ACC112 (cell line): ENCODE data around the gene RNF220.

Source experiments
- H2AFZ ChIP-seq: fragments of 200-600 bp; sonication (generic); one replicate; pipeline ENCODE4 v1.6.0; 2017; ENCODE audit warnings: antibody characterized with exemption, low read length; ENCODE audit not compliant: unreplicated experiment
- H3K27ac ChIP-seq: fragments of 200-600 bp; sonication (generic); 2 replicates; pipeline ENCODE4 v1.5.1; 2014; ENCODE audit warnings: low read depth, mild to moderate bottlenecking, antibody characterized with exemption, low read length, moderate library complexity
- H3K27me3 ChIP-seq: fragments of 200-600 bp; sonication (generic); 2 replicates; pipeline ENCODE4 v1.6.1; 2014; ENCODE audit warnings: mild to moderate bottlenecking, antibody characterized with exemption, low read length, moderate library complexity, mixed read lengths; ENCODE audit not compliant: insufficient read depth
- H3K36me3 ChIP-seq: fragments of 200-600 bp; sonication (generic); 2 replicates; pipeline ENCODE4 v1.6.1; 2016; ENCODE audit warnings: mild to moderate bottlenecking, antibody characterized with exemption, low read length, moderate library complexity, mixed read lengths; ENCODE audit not compliant: insufficient read depth
- H3K4me1 ChIP-seq: fragments of 200-600 bp; sonication (generic); one replicate; pipeline ENCODE4 v1.6.1; 2016; ENCODE audit warnings: low read length, mixed read lengths; ENCODE audit not compliant: insufficient read depth, unreplicated experiment, control insufficient read depth
- H3K4me3 ChIP-seq: fragments of 200-600 bp; sonication (generic); 2 replicates; pipeline ENCODE4 v1.5.1; 2014; ENCODE audit warnings: mild to moderate bottlenecking, low read depth, low read length
- H3K79me2 ChIP-seq: fragments of 200-600 bp; sonication (generic); one replicate; pipeline ENCODE4 v1.6.0; 2016; ENCODE audit warnings: low read length; ENCODE audit not compliant: control insufficient read depth, unreplicated experiment, insufficient read depth

The RNF220 gene

DNA sequence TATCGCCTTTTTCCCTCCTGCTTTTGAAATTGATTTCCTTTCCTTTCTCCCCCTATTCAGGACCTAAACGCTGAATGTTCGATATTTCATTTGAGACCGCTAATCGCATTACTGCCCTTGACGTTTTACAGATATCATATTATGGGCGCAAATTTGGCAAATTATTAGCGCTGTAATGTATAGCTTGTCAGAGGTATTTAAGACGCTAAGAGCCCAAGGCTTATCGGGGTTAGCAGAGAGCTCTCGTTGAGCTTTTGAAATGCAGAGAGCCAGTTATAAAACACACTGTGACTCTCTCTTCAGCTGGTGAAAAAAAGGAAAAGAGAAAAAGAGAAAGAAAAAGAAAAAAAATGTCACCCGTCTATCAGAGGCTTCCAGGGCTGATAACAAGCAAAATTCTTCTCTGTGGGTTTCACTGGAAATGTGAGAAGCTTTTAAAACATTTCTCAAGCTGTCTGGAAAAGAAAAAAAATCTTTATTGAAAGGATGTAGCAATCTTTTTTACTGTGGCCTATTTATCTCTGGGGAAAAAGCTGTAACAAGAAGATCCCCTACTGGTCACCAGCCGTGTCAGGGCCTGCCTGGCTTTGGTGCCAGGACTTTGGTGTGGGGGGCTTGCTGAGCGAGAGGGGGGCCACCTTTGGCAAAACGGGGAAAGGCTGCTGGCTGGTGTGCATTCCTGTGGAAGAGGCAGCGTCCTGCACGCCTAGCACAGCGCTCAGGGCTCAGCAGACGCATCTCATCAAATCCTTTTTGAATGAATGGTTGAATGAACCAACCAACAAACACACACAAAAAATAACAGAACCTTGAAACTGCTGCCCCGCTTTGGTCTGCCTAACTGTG, 119.8 kb downstream of the RNF220 start:
- H3K79me2 ChIP-seq: no peaks in the 10 kb centered on the region
- H3K4me1 ChIP-seq: no peaks in the 10 kb centered on the region
- H3K4me3 ChIP-seq: peak overlapping the region; percentile 61
- H3K27me3 ChIP-seq: peaks cover 58% of the 10 kb centered on the region
- peak overlapping the region; percentile 84 for H2AFZ ChIP-seq
- H3K36me3 ChIP-seq: no peaks in the 10 kb centered on the region
- no peak overlapping the region for H3K27ac ChIP-seq

GRCh38 chr1:44526295-44527073, 121.4 kb downstream of the RNF220 start:
- Histone ChIP-seq H3K36me3 (no peaks in the 10 kb centered on the region), H3K79me2 (no peaks in the 10 kb centered on the region), H3K27me3 (peaks cover 48% of the 10 kb centered on the region), H3K27ac (no peak overlapping the region), H2AFZ (no peak overlapping the region), H3K4me3 (no peak overlapping the region), H3K4me1 (peaks cover 1% of the 10 kb centered on the region)

GRCh38 chr1:44531785-44532566, 126.9 kb downstream of the RNF220 start:
- Histone ChIP-seq H3K4me1 (peaks cover 15% of the 10 kb centered on the region), H3K4me3 (no peak overlapping the region), H3K36me3 (no peaks in the 10 kb centered on the region), H2AFZ (no peak overlapping the region), H3K79me2 (no peaks in the 10 kb centered on the region), H3K27me3 (peaks cover 9% of the 10 kb centered on the region), H3K27ac (no peak overlapping the region)

DNA sequence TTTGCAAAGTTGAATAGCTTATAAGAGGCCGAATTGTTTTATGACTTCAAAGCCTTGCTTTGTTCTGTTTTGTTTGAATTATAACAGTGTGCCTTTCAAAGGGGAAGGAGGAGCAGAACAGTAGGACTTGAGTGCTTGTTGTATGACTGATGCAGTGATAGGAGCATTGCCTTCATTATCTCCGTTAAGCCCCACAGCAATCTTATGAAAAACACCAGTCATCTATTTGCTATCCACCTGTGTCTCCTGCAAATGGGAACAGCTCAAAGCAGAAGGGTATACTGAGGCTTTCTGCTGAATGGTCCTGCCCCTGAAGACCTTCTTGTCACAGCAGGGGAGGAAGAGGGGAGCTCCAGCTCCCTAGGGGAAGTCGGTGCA, 127.5 kb downstream of the RNF220 start:
- Histone ChIP-seq H3K27me3 (peaks cover 15% of the 10 kb centered on the region), H3K79me2 (no peaks in the 10 kb centered on the region), H3K36me3 (no peaks in the 10 kb centered on the region), H2AFZ (no peak overlapping the region), H3K27ac (no peak overlapping the region), H3K4me1 (peaks cover 15% of the 10 kb centered on the region), H3K4me3 (no peak overlapping the region)

DNA sequence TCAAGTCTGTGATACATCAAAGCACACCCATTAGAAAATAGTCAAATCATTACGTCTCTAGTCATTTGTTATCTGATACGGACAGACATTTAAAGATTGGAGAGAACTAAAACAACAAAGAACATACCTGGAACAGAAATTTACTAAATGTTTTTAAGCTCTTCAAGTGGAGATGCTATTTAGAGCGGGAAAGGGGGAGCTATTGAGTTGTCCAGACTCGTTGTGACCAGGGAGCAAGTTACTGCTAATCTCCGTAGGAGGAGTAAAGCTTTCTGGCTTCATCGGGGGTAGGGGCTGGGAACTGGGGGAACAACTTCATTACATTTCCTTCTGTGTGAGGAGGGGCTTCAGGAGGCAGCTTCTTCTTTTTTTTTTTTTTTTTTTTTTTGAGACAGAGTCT, 129.7 kb downstream of the RNF220 start:
- Histone ChIP-seq H3K4me1 (peaks cover 15% of the 10 kb centered on the region), H3K27me3 (peaks cover 31% of the 10 kb centered on the region), H3K4me3 (no peak overlapping the region), H2AFZ (no peak overlapping the region), H3K36me3 (no peaks in the 10 kb centered on the region), H3K27ac (no peak overlapping the region), H3K79me2 (no peaks in the 10 kb centered on the region)

GRCh38 chr1:44536357-44537209, 131.5 kb downstream of the RNF220 start:
- no peaks in the 10 kb centered on the region for H3K79me2 ChIP-seq
- peaks cover 13% of the 10 kb centered on the region for H3K4me1 ChIP-seq
- H3K4me3 ChIP-seq: no peak overlapping the region
- H3K27me3 ChIP-seq: peaks cover 45% of the 10 kb centered on the region
- H3K36me3 ChIP-seq: no peaks in the 10 kb centered on the region
- no peak overlapping the region for H2AFZ ChIP-seq
- no peak overlapping the region for H3K27ac ChIP-seq

DNA sequence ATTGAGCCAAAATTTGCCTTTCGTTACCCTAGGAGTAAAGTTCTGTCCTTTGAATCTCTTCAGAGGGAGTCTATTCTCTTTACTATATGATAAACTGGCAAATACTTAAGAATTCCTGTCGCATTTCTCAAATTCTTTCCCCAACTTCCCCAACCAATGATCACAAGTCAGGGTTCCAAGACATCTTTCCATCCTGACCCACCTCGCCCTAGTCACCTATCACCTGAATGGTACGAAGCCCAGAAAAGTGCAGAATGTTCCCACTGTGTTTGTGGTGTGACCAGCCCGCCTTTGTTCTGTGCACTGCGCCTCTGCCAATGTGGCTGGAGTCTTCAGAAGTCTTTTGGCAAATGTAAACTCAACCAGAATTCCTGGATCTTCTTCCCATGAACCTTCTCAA, 132.5 kb downstream of the RNF220 start:
- Histone ChIP-seq H3K4me3 (no peak overlapping the region), H2AFZ (no peak overlapping the region), H3K36me3 (no peaks in the 10 kb centered on the region), H3K27ac (no peak overlapping the region), H3K27me3 (peaks cover 54% of the 10 kb centered on the region), H3K4me1 (peaks cover 3% of the 10 kb centered on the region), H3K79me2 (no peaks in the 10 kb centered on the region)

GRCh38 chr1:44537956-44538355, 132.9 kb downstream of the RNF220 start:
- Histone ChIP-seq H3K4me3 (no peak overlapping the region), H3K27me3 (peaks cover 58% of the 10 kb centered on the region), H3K4me1 (no peaks in the 10 kb centered on the region), H2AFZ (no peak overlapping the region), H3K79me2 (no peaks in the 10 kb centered on the region), H3K36me3 (no peaks in the 10 kb centered on the region), H3K27ac (no peak overlapping the region)

- Histone ChIP-seq H3K79me2 (no peaks in the 10 kb centered on the region), H3K4me1 (no peaks in the 10 kb centered on the region), H3K27ac (no peak overlapping the region), H3K4me3 (no peak overlapping the region), H2AFZ (no peak overlapping the region), H3K27me3 (peaks cover 80% of the 10 kb centered on the region), H3K36me3 (no peaks in the 10 kb centered on the region)
Measured at GRCh38 chr1:44539991-44540730, 135.1 kb downstream of the RNF220 start.
